Nephron (organoid): ENCODE measurements around the gene FAM83C.

Source experiments
- H3K27ac Mint-ChIP-seq, 3 experiments: 2 replicates each; pipeline ENCODE4 v1.8.0; 2020; ENCODE audit warnings: mixed read lengths in 3 of 3, mild to moderate bottlenecking in 2 of 3, moderate library complexity in 1 of 3
- H3K27me3 Mint-ChIP-seq: 2 replicates; pipeline ENCODE4 v1.8.0; 2021; ENCODE audit warnings: low read depth, mild to moderate bottlenecking, moderate library complexity, mixed read lengths
- H3K36me3 Mint-ChIP-seq: 2 replicates; pipeline ENCODE4 v1.8.0; 2020; ENCODE audit warnings: low read depth, mixed read lengths
- H3K4me1 Mint-ChIP-seq: 2 replicates; pipeline ENCODE4 v1.8.0; 2020; ENCODE audit warnings: mixed read lengths
- H3K4me3 Mint-ChIP-seq, 3 experiments: 2 replicates each; pipeline ENCODE4 v1.8.0; 2020; ENCODE audit warnings: mild to moderate bottlenecking in 3 of 3, mixed read lengths in 3 of 3, moderate library complexity in 2 of 3
- H3K9me3 Mint-ChIP-seq: 2 replicates; pipeline ENCODE4 v1.8.0; 2020; ENCODE audit warnings: mixed read lengths
- CTCF ChIP-seq, 3 experiments: fragments of 200-600 bp; sonication (generic); IDR thresholded peaks; one replicate each; pipeline ENCODE4 v1.5.0; 2021; ENCODE audit warnings: antibody characterized with exemption in 3 of 3; ENCODE audit not compliant: unreplicated experiment in 3 of 3

The FAM83C gene

GRCh38 chr20:35303382-35303734, 11.1 kb upstream of the FAM83C start:
- Mint-ChIP-seq H3K27me3 (peaks cover 10% of the 10 kb centered on the region), H3K36me3 (peaks cover 3% of the 10 kb centered on the region), H3K4me1 (no peaks in the 10 kb centered on the region), H3K4me3 (no peak overlapping the region), H3K9me3 (no peaks in the 10 kb centered on the region), H3K27ac (peak overlapping the region in 1 of 3 experiments; percentile 87)
- TF ChIP-seq CTCF (IDR thresholded peaks at IDR 0.05; ENCODE audit: unreplicated experiment in 3 of 3) = no peak

DNA sequence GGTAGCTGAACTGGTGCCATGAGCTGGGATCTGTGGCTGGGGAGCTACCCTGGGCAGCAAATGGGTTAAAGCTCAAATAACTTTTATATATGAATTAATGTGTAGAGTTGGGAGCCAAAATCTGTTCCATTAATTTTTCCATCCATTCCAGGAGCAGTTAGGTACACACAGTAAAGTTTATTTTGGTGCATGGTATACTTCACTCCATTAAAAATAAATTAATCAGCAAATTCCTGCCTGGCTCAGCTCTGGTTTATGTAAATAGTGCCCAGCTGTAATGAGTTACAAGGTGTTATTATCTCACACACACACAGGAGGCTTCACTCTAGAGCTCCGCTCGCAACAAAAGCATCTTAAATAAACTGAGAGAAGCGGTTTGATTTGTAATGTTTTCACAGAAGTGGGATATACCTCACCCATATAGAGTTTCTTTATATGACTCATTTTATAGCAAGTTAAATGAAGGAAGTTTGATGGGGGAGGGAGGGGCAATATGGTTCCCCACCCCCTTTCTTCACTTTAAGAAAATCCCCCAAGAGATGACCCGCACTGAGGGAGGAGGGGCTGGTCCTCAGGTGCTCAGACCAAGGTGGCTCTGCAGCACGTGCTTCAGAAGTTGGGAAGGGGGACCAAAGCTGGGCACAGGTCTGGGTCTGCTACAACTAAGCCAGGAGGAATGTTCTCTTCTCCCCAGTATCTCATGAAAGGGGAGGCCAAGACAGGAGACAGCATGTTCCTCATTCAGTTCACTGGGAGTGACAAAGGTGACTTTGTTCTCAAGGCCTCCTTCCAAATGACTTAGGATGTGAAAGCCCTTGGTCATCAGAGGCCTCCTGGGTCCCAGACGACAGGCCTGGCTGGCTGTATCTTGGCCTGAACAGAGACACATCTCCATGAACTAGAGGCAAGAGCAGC, 10.5 kb upstream of the FAM83C start:
- no peaks in the 10 kb centered on the region for H3K9me3 Mint-ChIP-seq
- peaks cover 3% of the 10 kb centered on the region for H3K36me3 Mint-ChIP-seq
- H3K27ac Mint-ChIP-seq = peak overlapping the region in 2 of 3 experiments; percentile 85 to 87
- no peak for TF ChIP-seq CTCF (IDR thresholded peaks at IDR 0.05; ENCODE audit: unreplicated experiment in 3 of 3)
- no peak overlapping the region for H3K4me3 Mint-ChIP-seq
- peaks cover 10% of the 10 kb centered on the region for H3K27me3 Mint-ChIP-seq
- H3K4me1 Mint-ChIP-seq = no peaks in the 10 kb centered on the region

DNA sequence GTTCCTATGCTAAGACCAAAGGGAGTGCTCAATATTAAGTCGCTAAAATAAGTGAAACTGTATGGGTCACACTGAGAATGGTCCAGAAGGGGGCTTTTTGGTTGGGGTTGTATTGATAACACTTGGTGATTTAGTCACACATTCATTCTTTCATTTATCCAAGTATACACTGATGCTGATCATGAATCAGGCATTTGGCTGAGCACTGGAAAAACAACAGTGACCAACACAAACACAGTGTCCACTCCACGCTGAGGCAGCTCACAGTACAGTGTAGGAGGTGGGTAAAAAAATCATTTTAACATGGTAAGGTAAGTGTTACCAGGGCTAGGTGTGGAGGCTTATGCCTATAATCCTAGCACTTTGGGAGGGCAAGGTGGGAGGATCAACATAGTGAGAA, 9.2 kb upstream of the FAM83C start:
- no peaks in the 10 kb centered on the region for H3K4me1 Mint-ChIP-seq
- peaks cover 2% of the 10 kb centered on the region for H3K36me3 Mint-ChIP-seq
- TF ChIP-seq CTCF (IDR thresholded peaks at IDR 0.05; ENCODE audit: unreplicated experiment in 3 of 3) = no peak

DNA sequence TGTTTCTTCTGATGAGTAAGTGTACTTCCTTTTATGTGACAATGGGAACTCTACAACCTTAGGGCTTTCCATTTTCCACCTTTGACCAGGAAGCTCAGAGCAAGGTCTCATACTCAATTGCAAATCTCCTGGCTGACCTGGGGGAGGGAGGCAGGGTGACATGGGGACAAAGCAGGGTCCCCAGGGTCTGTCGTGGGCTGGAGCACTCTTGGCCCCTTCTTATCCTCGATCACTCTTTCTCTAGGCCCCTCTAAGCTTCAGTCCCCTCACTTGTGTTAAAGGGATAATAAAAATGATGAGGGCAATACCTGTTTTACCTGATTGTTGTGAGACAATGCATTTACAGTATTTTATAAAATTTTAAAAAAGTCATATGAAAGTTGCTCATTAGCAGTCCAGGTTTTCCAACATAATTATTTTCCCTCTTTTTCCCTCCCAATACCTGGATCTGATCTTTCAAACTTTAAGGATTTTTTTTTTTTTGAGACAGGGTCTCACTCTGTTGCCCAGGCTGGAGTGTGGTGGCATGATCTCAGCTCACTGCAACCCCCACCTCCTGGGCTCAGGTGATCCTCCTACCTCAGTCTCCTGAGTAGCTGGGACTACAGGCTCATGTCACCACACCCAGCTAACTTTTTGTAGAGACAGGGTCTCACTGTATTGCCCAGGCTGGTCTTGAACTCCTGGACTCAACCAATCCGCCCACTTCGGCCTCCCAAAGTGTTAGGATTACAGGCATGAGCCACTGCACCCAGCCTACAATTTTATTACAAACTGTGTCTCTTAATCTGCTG, 8.4 kb upstream of the FAM83C start:
- Mint-ChIP-seq H3K27me3 (peaks cover 14% of the 10 kb centered on the region), H3K27ac (peak overlapping the region in 1 of 3 experiments; percentile 17)
- TF ChIP-seq CTCF (IDR thresholded peaks at IDR 0.05; ENCODE audit: unreplicated experiment in 3 of 3) = no peak

More for the DNA sequence above, 9.2 kb upstream of the FAM83C start:
- Mint-ChIP-seq H3K27me3 (peaks cover 14% of the 10 kb centered on the region), H3K9me3 (no peaks in the 10 kb centered on the region), H3K27ac (peak overlapping the region; percentile 24 to 87 (median 53)), H3K4me3 (no peak overlapping the region)

DNA sequence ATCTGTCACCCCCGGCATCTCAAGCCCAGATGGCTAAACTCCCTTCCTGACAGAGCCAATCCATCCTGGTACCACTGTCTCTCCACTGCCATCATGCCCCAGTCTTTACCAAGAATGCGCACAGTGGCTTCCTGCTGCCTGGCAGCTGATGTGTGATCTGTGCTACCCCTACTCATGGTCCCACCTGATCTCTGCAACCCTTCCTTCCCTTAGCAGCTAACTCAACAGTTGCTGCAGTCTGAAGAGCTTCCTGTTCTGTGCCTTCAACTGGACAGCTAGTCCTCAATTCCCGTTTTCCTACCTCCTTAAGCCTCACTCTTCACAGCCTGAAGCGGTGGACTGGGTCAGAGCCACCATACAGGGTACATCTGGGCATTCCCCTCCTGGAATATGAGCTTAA, 7.6 kb upstream of the FAM83C start:
- no peaks in the 10 kb centered on the region for H3K4me1 Mint-ChIP-seq
- no peak for TF ChIP-seq CTCF (IDR thresholded peaks at IDR 0.05; ENCODE audit: unreplicated experiment in 3 of 3)
- H3K4me3 Mint-ChIP-seq = no peak overlapping the region
- no peaks in the 10 kb centered on the region for H3K9me3 Mint-ChIP-seq
- peak overlapping the region in 1 of 3 experiments; percentile 16 for H3K27ac Mint-ChIP-seq
- H3K36me3 Mint-ChIP-seq = no peaks in the 10 kb centered on the region
- H3K27me3 Mint-ChIP-seq = peaks cover 14% of the 10 kb centered on the region

More for the DNA sequence above, 8.4 kb upstream of the FAM83C start:
- no peak overlapping the region for H3K4me3 Mint-ChIP-seq
- H3K4me1 Mint-ChIP-seq = no peaks in the 10 kb centered on the region
- no peaks in the 10 kb centered on the region for H3K9me3 Mint-ChIP-seq
- H3K36me3 Mint-ChIP-seq = no peaks in the 10 kb centered on the region
